Activated B cell treated with CpG ODN at 0.5 μM for 24 hours (primary cell): ENCODE results near the gene ADGRL4. TPM values are rescaled to one million over a fixed set of nuclear protein-coding genes. Genes with fewer than 3 reads are reported as not detected.

Experiments used
- ATAC-seq: fragments of 200-7000 bp; cut with Tn5 transposase; one replicate; pipeline ENCODE4 v1.10.0; 2021; ENCODE audit warnings: low read depth, mild to moderate bottlenecking, moderate library complexity
- CTCF ChIA-PET: fragments of 350-600 bp; sonication (Branson Sonifier 250); formaldehyde crosslinking; loops from one replicate; lab custom pipeline; 2021; ENCODE audit warnings: antibody characterized with exemption; lab: Charles Lee
- POLR2A ChIA-PET: fragments of 350-600 bp; sonication (Branson Sonifier 250); formaldehyde crosslinking; loops from one replicate; lab custom pipeline; 2021; ENCODE audit warnings: antibody characterized with exemption; lab: Charles Lee
- DNase-seq: peaks from one replicate; pipeline ENCODE4 v3.0.0; 2022
- H3K27ac Mint-ChIP-seq: one replicate; pipeline ENCODE4 v1.8.0; 2020; ENCODE audit warnings: mixed read lengths
- H3K27me3 Mint-ChIP-seq: one replicate; pipeline ENCODE4 v1.8.0; 2021; ENCODE audit warnings: mixed read lengths
- H3K36me3 Mint-ChIP-seq: one replicate; pipeline ENCODE4 v1.8.0; 2021; ENCODE audit warnings: low read depth, mixed read lengths
- H3K4me1 Mint-ChIP-seq: one replicate; pipeline ENCODE4 v1.8.0; 2021; ENCODE audit warnings: mixed read lengths
- H3K4me3 Mint-ChIP-seq: one replicate; pipeline ENCODE4 v1.8.0; 2020; ENCODE audit warnings: mild to moderate bottlenecking, mixed read lengths
- H3K9me3 Mint-ChIP-seq: one replicate; pipeline ENCODE4 v1.8.0; 2020; ENCODE audit warnings: mixed read lengths
- intact Hi-C: fragments of 100-400 bp; cut with micrococcal nuclease; formaldehyde crosslinking; loops from one replicate; pipeline ENCODE4 v1.15.1; 2024
- total RNA-seq: library from RNA; stranded (reverse); gene quantifications from 2 replicates; pipeline ENCODE4 v1.2.3, GENCODE V29; 2022
- TF ChIP-seq, protein P1 (sequence below): fragments of 200-600 bp; IDR thresholded peaks from one replicate; pipeline ENCODE4 v1.8.0; 2022; ENCODE audit warnings: antibody characterized with exemption, mild to moderate bottlenecking

The ADGRL4 gene
- total RNA-seq, 1 donor from 2014 or later = not detected

DNA sequence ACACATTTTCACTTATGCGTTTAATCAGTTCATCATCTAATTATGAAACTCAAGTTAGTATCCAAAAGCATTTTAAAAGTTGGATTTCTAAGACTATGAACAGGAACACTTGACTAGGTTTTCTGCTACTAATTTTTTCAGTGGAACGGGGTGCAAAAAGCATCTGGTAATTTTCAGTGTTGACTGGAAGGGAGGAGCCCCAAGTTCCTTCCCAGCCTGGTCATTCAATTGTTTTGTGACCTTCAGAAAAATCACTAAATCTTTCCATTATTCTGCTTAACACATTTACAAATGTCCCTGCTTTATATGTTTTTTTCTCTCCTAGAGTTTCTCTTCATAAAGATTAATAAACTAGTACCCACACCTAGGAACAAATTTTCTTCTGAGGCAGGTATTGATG, 6.0 kb upstream of the ADGRL4 start:
- no peaks in the 10 kb centered on the region for H3K4me1 Mint-ChIP-seq
- no peak for DNase-seq
- no peaks in the 10 kb centered on the region for H3K27me3 Mint-ChIP-seq
- TF ChIP-seq, protein P1, sequence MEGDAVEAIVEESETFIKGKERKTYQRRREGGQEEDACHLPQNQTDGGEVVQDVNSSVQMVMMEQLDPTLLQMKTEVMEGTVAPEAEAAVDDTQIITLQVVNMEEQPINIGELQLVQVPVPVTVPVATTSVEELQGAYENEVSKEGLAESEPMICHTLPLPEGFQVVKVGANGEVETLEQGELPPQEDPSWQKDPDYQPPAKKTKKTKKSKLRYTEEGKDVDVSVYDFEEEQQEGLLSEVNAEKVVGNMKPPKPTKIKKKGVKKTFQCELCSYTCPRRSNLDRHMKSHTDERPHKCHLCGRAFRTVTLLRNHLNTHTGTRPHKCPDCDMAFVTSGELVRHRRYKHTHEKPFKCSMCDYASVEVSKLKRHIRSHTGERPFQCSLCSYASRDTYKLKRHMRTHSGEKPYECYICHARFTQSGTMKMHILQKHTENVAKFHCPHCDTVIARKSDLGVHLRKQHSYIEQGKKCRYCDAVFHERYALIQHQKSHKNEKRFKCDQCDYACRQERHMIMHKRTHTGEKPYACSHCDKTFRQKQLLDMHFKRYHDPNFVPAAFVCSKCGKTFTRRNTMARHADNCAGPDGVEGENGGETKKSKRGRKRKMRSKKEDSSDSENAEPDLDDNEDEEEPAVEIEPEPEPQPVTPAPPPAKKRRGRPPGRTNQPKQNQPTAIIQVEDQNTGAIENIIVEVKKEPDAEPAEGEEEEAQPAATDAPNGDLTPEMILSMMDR = no peak
- no peak overlapping the region for H3K4me3 Mint-ChIP-seq
- H3K27ac Mint-ChIP-seq = no peak overlapping the region
- intact Hi-C loops = no loop called here
- ChIA-PET CTCF (no interaction called here), POLR2A (no interaction called here)
- ATAC-seq = no peak
- H3K9me3 Mint-ChIP-seq = peaks cover 2% of the 10 kb centered on the region
- H3K36me3 Mint-ChIP-seq = no peaks in the 10 kb centered on the region

DNA sequence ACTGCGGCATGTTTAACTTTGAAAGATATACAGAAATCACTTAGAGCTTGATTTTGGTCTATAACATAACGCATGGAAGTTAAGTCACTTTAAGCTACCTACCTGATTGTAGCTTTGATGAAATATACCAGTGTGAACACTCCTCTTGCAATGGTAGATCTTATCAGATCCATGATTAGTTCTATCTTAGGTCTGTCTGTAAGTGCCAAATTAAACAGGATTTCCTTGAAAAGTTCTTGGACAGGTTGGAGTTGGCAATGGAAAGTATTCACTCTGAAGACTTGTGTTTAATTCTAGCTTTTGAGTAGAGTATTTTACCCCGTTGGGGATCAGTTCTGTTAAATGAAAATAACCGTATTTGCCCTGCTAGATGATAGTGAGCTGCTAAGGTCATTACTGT, 4.1 kb upstream of the ADGRL4 start:
- Mint-ChIP-seq H3K27ac (no peak overlapping the region), H3K36me3 (no peaks in the 10 kb centered on the region), H3K4me1 (no peaks in the 10 kb centered on the region), H3K4me3 (no peak overlapping the region), H3K9me3 (peaks cover 4% of the 10 kb centered on the region), H3K27me3 (no peaks in the 10 kb centered on the region)
- ATAC-seq = no peak
- intact Hi-C loops = no loop called here
- ChIA-PET POLR2A (no interaction called here), CTCF (no interaction called here)
- TF ChIP-seq, protein P1 = no peak
- DNase-seq = no peak

DNA sequence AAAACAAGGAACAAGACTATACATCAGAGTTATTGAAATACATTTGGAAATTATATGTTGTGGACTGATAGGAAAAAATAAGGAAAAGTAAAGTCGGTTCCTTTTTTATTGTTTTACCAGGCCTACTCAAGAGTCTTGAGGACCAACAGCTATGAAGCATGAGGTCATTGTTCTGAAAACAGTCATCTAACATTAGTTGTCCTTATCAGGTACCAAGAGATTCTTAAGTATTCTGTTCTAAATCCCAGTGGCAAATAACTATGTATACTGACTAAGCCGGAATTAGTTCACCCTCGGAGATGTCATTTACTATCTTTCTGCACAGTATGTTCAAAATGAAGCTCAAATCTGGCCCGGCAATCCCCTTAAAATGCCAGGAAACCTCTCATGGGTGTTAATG, 585 bp downstream of the ADGRL4 start:
- Mint-ChIP-seq H3K36me3 (no peaks in the 10 kb centered on the region), H3K27ac (no peak overlapping the region), H3K4me3 (no peak overlapping the region), H3K9me3 (peaks cover 3% of the 10 kb centered on the region), H3K4me1 (no peaks in the 10 kb centered on the region), H3K27me3 (no peaks in the 10 kb centered on the region)
- DNase-seq (no peak), ATAC-seq (no peak)
- intact Hi-C loops = no loop called here
- TF ChIP-seq, protein P1 = no peak
- ChIA-PET POLR2A (no interaction called here), CTCF (no interaction called here)

DNA sequence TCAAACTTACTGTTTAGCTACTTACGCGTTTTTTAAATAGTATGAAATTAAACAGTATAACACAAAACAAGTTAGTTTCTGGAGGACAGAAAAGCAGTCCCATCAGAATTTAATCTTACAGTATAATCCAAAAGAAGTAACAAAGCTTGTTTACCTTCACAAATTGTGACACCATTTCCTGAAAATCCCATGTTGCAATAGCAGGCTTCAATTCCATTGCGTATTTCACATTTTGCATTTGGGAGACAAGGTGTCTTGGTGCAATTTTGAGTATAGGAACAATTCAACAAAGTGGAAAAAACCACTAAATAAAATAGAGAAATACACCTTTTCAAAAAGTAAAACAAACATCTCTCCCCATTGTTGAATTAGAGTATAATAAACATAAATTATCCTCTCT, 1.6 kb downstream of the ADGRL4 start:
- ATAC-seq (no peak), DNase-seq (no peak)
- TF ChIP-seq, protein P1 = no peak
- no peaks in the 10 kb centered on the region for H3K36me3 Mint-ChIP-seq
- ChIA-PET CTCF (no interaction called here), POLR2A (no interaction called here)
- no peak overlapping the region for H3K4me3 Mint-ChIP-seq
- H3K9me3 Mint-ChIP-seq = peaks cover 4% of the 10 kb centered on the region
- H3K27me3 Mint-ChIP-seq = no peaks in the 10 kb centered on the region
- intact Hi-C loops = no loop called here
- H3K4me1 Mint-ChIP-seq = no peaks in the 10 kb centered on the region
- no peak overlapping the region for H3K27ac Mint-ChIP-seq

DNA sequence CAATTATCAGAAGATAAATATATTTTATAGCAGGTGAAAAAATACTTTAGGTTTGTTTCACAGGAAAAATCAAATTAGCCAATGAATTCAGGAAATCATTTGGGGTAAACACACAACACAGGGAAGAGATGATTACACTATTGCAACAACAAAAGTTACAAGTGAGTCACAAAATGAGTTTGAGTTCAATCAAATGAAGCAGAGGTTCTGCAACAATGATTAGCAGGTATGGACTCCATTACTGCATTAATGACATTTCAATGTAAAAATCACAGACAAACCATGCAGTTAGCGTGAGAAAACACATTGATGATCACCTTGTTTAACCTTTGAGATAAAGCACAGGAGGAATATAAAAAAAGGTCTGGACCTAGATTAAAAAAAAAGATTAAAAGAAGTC, 9.7 kb downstream of the ADGRL4 start:
- H3K27ac Mint-ChIP-seq = no peak overlapping the region
- H3K27me3 Mint-ChIP-seq = no peaks in the 10 kb centered on the region
- ChIA-PET CTCF (no interaction called here), POLR2A (no interaction called here)
- TF ChIP-seq, protein P1 = no peak
- intact Hi-C loops = no loop called here
- ATAC-seq (no peak), DNase-seq (no peak)
- no peaks in the 10 kb centered on the region for H3K36me3 Mint-ChIP-seq
- H3K9me3 Mint-ChIP-seq = peaks cover 2% of the 10 kb centered on the region
- H3K4me1 Mint-ChIP-seq = no peaks in the 10 kb centered on the region
- no peak overlapping the region for H3K4me3 Mint-ChIP-seq
